Measurements from ENCODE around the gene ZNF844. TPM values are rescaled to one million over a fixed set of nuclear protein-coding genes. Genes with fewer than 3 reads are reported as not detected.

ZNF844 gene
- total RNA-seq, 1 experiment from 2014 or later = not detected

DNA sequence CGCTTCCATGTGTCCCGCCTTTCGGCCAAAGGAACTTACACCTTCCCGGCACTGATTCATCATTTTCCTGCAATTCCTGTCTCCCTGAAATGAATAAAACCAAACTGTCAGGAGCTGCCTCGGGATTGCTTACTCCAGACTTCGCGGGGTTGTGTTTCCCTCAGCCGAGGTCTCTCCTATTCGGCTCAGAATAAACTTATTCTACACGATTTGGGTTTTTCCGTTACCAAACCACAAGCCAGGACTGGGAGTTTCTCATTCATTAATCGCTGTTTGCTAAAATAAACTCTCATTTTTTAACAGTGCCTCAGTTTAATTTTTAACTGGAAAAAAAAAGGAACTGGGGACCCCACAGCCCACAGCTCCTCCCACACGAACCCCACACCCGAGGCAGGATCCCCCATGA lies 12.4 kb upstream of the ZNF844 start:
- Histone ChIP-seq H3K79me2 (ENCODE audit: insufficient read depth, low read length) (no peaks in the 10 kb centered on the region), H3K9ac (ENCODE audit: low read length) (no peak overlapping the region), H3K27me3 (ENCODE audit: insufficient read depth, low read length) (no peaks in the 10 kb centered on the region), H3K36me3 (ENCODE audit: control insufficient read depth in 1 of 2, insufficient read depth in 2 of 2, low read length in 2 of 2) (no peaks in the 10 kb centered on the region), H3K27ac (ENCODE audit: low read depth, low read length) (no peak overlapping the region), H3K4me3 (replicated peaks in 1 of 2; ENCODE audit: low read depth in 1 of 2, low read length in 2 of 2) (no peak overlapping the region), H3K4me2 (ENCODE audit: low read length) (no peak overlapping the region), H3K9me3 (ENCODE audit: control insufficient read depth in 1 of 2, insufficient read depth in 1 of 2, low read depth in 1 of 2, low read length in 2 of 2) (peaks cover 0 to 12% of the 10 kb centered on the region in 2 experiments; a peak in 2 of 4 replicates), H2AFZ (ENCODE audit: low read depth, low read length, poor library complexity, severe bottlenecking) (no peak overlapping the region), H3K4me1 (ENCODE audit: control insufficient read depth in 1 of 2, insufficient read depth in 2 of 2, low read length in 2 of 2) (no peaks in the 10 kb centered on the region), H4K20me1 (ENCODE audit: insufficient read depth) (no peaks in the 10 kb centered on the region), H3K9me2 (ENCODE audit: insufficient read depth) (no peaks in the 10 kb centered on the region)
- RAD21 ChIA-PET (ENCODE audit: low non-redundant PET in 1 of 2, low total read pairs in 2 of 2, uncharacterized antibody in 2 of 2, unreplicated experiment in 2 of 2) = no interaction called here
- DNase-seq (ENCODE audit: low read depth, low spot score) (no peak), ATAC-seq (no peak)
- POLR2A ChIA-PET = no interaction called here
- TF ChIP-seq EGR1 (IDR thresholded peaks at IDR 0.05; ENCODE audit: low read depth) (no peak), FOSL1 (IDR thresholded peaks at IDR 0.05; ENCODE audit: low read depth) (no peak), ZFX (IDR thresholded peaks at IDR 0.05) (no peak), YY1 (IDR thresholded peaks at IDR 0.05; ENCODE audit: extremely low read depth, insufficient replicate concordance, low read depth, low read length) (no peak), POLR2A (IDR thresholded peaks at IDR 0.05; ENCODE audit: borderline replicate concordance, extremely low read depth, insufficient read depth, insufficient read length) (no peak), EZH2 (IDR thresholded peaks at IDR 0.05) (no peak), SRF (IDR thresholded peaks at IDR 0.05; ENCODE audit: low read depth) (no peak), EZH2phosphoT487 (IDR thresholded peaks at IDR 0.05; ENCODE audit: borderline replicate concordance) (no peak), ZNF274 (IDR thresholded peaks at IDR 0.05; ENCODE audit: low read depth, low read length) (no peak)
- TF ChIP-seq, protein P1, sequence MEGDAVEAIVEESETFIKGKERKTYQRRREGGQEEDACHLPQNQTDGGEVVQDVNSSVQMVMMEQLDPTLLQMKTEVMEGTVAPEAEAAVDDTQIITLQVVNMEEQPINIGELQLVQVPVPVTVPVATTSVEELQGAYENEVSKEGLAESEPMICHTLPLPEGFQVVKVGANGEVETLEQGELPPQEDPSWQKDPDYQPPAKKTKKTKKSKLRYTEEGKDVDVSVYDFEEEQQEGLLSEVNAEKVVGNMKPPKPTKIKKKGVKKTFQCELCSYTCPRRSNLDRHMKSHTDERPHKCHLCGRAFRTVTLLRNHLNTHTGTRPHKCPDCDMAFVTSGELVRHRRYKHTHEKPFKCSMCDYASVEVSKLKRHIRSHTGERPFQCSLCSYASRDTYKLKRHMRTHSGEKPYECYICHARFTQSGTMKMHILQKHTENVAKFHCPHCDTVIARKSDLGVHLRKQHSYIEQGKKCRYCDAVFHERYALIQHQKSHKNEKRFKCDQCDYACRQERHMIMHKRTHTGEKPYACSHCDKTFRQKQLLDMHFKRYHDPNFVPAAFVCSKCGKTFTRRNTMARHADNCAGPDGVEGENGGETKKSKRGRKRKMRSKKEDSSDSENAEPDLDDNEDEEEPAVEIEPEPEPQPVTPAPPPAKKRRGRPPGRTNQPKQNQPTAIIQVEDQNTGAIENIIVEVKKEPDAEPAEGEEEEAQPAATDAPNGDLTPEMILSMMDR (IDR thresholded peaks at IDR 0.05 in 2 of 3, conservative IDR thresholded peaks at IDR 0.05 in 1 of 3; ENCODE audit: borderline replicate concordance in 1 of 3, insufficient read depth in 1 of 3, low read depth in 2 of 3, low read length in 2 of 3) = no peak
- TF ChIP-seq, protein P2, sequence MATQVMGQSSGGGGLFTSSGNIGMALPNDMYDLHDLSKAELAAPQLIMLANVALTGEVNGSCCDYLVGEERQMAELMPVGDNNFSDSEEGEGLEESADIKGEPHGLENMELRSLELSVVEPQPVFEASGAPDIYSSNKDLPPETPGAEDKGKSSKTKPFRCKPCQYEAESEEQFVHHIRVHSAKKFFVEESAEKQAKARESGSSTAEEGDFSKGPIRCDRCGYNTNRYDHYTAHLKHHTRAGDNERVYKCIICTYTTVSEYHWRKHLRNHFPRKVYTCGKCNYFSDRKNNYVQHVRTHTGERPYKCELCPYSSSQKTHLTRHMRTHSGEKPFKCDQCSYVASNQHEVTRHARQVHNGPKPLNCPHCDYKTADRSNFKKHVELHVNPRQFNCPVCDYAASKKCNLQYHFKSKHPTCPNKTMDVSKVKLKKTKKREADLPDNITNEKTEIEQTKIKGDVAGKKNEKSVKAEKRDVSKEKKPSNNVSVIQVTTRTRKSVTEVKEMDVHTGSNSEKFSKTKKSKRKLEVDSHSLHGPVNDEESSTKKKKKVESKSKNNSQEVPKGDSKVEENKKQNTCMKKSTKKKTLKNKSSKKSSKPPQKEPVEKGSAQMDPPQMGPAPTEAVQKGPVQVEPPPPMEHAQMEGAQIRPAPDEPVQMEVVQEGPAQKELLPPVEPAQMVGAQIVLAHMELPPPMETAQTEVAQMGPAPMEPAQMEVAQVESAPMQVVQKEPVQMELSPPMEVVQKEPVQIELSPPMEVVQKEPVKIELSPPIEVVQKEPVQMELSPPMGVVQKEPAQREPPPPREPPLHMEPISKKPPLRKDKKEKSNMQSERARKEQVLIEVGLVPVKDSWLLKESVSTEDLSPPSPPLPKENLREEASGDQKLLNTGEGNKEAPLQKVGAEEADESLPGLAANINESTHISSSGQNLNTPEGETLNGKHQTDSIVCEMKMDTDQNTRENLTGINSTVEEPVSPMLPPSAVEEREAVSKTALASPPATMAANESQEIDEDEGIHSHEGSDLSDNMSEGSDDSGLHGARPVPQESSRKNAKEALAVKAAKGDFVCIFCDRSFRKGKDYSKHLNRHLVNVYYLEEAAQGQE (IDR thresholded peaks at IDR 0.05; ENCODE audit: low read depth) = no peak
- TF ChIP-seq, protein P3, sequence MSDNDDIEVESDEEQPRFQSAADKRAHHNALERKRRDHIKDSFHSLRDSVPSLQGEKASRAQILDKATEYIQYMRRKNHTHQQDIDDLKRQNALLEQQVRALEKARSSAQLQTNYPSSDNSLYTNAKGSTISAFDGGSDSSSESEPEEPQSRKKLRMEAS (IDR thresholded peaks at IDR 0.05) = no peak
- TF ChIP-seq, protein P4, sequence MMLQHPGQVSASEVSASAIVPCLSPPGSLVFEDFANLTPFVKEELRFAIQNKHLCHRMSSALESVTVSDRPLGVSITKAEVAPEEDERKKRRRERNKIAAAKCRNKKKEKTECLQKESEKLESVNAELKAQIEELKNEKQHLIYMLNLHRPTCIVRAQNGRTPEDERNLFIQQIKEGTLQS (IDR thresholded peaks at IDR 0.05) = no peak
- TF ChIP-seq, protein P5, sequence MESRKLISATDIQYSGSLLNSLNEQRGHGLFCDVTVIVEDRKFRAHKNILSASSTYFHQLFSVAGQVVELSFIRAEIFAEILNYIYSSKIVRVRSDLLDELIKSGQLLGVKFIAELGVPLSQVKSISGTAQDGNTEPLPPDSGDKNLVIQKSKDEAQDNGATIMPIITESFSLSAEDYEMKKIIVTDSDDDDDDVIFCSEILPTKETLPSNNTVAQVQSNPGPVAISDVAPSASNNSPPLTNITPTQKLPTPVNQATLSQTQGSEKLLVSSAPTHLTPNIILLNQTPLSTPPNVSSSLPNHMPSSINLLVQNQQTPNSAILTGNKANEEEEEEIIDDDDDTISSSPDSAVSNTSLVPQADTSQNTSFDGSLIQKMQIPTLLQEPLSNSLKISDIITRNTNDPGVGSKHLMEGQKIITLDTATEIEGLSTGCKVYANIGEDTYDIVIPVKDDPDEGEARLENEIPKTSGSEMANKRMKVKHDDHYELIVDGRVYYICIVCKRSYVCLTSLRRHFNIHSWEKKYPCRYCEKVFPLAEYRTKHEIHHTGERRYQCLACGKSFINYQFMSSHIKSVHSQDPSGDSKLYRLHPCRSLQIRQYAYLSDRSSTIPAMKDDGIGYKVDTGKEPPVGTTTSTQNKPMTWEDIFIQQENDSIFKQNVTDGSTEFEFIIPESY (IDR thresholded peaks at IDR 0.05; ENCODE audit: extremely low read depth, insufficient replicate concordance, low read length) = no peak
- intact Hi-C loops (cut with micrococcal nuclease) = no loop called here
- no TSS peak for BruUV-seq (replicated peaks)
- CTCF ChIA-PET = no interaction called here
